Stomach (tissue), 9 donors: ENCODE data around the gene SLC35F3. TPM values are rescaled to one million over a fixed set of nuclear protein-coding genes. Genes with fewer than 3 reads are reported as not detected.

ENCODE experiments used
- DNase-seq, 2 donors: peaks; one replicate each; pipeline versions ENCODE4 v3.0.0 to v3.0.0-alpha.2; 2013 to 2019
- H3K27ac ChIP-seq, 5 donors: fragments of 200-600 bp in 4 of 5; sonication (generic) in 4 of 5; one replicate each; pipeline ENCODE4 v1.5.1; 2013 to 2019; ENCODE audit warnings: mild to moderate bottlenecking in 1 of 5, moderate library complexity in 1 of 5
- H3K27me3 ChIP-seq, 3 donors: fragments of 200-600 bp; sonication (generic); one replicate each; pipeline ENCODE4 v1.5.1; 2017 to 2019; ENCODE audit warnings: mixed run types in 1 of 3
- H3K36me3 ChIP-seq, 4 donors: fragments of 200-600 bp; sonication (generic); 1 replicate in 3 of 4; 2 replicates in 1 of 4; pipeline ENCODE4 v1.5.1; 2016 to 2019
- H3K4me1 ChIP-seq, 4 donors: fragments of 200-600 bp; sonication (generic); one replicate each; pipeline ENCODE4 v1.5.1; 2016 to 2019
- H3K4me3 ChIP-seq, 4 donors: fragments of 200-600 bp; sonication (generic) in 3 of 4; one replicate each; pipeline ENCODE4 v1.5.1; 2016 to 2019; ENCODE audit warnings: mild to moderate bottlenecking in 1 of 4
- H3K9me3 ChIP-seq, 4 donors: fragments of 200-600 bp; sonication (generic); one replicate each; pipeline ENCODE4 v1.5.1; 2016 to 2019
- CTCF ChIP-seq, 7 experiments: fragments of 450-650 bp in 4 of 7; fragments of 200-600 bp in 3 of 7; sonication (generic) in 3 of 7; IDR thresholded peaks; one replicate each; pipeline ENCODE4 v1.5.1; 2016 to 2019; ENCODE audit warnings: antibody characterized with exemption in 7 of 7, control low read depth in 2 of 7, mild to moderate bottlenecking in 1 of 7
- EP300 ChIP-seq: sonication (generic); formaldehyde crosslinking; IDR thresholded peaks from one replicate; pipeline ENCODE4 v1.6.1; 2017; ENCODE audit warnings: antibody characterized with exemption
- POLR2A ChIP-seq, 4 donors: fragments of 450-650 bp; IDR thresholded peaks; one replicate each; pipeline ENCODE4 v1.6.1; 2016; ENCODE audit warnings: antibody characterized with exemption in 4 of 4, control low read depth in 2 of 4, mild to moderate bottlenecking in 1 of 4, moderate library complexity in 1 of 4
- POLR2AphosphoS5 ChIP-seq, 3 donors: sonication (generic); formaldehyde crosslinking; IDR thresholded peaks; one replicate each; pipeline ENCODE4 v1.6.1; 2016; ENCODE audit warnings: antibody characterized with exemption in 3 of 3
- WGBS, 5 donors: extraction: QIAGEN DNeasy Blood & Tissue Kit in 3 of 5; methylation state at CpG; one replicate each; pipeline versions ENCODE4 v1.1.5 to v1.1.7; 2013 to 2018; 5-methylcytosine and 5-hydroxymethylcytosine counted together
- intact Hi-C: fragments of 100-400 bp; cut with DNase I; formaldehyde crosslinking; loops from one replicate; pipeline ENCODE4 v1.15.1; 2023; ENCODE audit warnings: low total_unique reads
- polyA plus RNA-seq, 3 donors: library from polyadenylated mRNA; stranded (reverse); fragments of 200-250 nt; gene quantifications; one replicate each; pipeline ENCODE4 v1.2.3, GENCODE V29; 2013
- total RNA-seq, 5 donors: library from RNA; depleted of rRNA; stranded (reverse); fragments of >200 nt; gene quantifications; one replicate each; pipeline versions ENCODE4 v1.1.0 to v1.2.3, GENCODE V29; 2014 to 2016
- donor health status: healthy with polysubstance abuse.
- donor health status: Bipolar disorder and iron deficiency.
- donor health status: healthy.

Gene SLC35F3
- total and polyA plus RNA-seq, 8 donors, result under 0.01 to 1.5 (median 0.59) TPM; not detected in 2

GRCh38 chr1:234200566-234200965 is 296.1 kb downstream of the SLC35F3 start:
- no peak for DNase-seq

GRCh38 chr1:234201600-234201999 is 297.1 kb downstream of the SLC35F3 start:
- 60 to 69% (median 64%) methylated on average over 5 of the region's 5 CpGs for WGBS, 5 donors
- H3K4me1 ChIP-seq, result no peaks in the 10 kb centered on the region
- H3K36me3 ChIP-seq, result no peaks in the 10 kb centered on the region
- H3K27ac ChIP-seq, result no peak overlapping the region
- intact Hi-C loops, result no loop called here
- no peak for TF ChIP-seq POLR2A (IDR thresholded peaks at IDR 0.05)
- no peak for TF ChIP-seq CTCF (IDR thresholded peaks at IDR 0.05)
- TF ChIP-seq EP300, result no peak
- no peak overlapping the region for H3K4me3 ChIP-seq
- DNase-seq, result no peak
- peaks cover 0 to 14% (median 0%) of the 10 kb centered on the region in 3 donors for H3K27me3 ChIP-seq
- peaks cover 0 to 9% (median 5%) of the 10 kb centered on the region in 4 donors for H3K9me3 ChIP-seq

More at GRCh38 chr1:234200566-234200965, 296.1 kb downstream of the SLC35F3 start:
- WGBS, 5 donors, result 69 to 75% (median 74%) methylated on average over 4 of the region's 4 CpGs
- H3K36me3 ChIP-seq, result no peaks in the 10 kb centered on the region
- peaks cover 0 to 24% (median 0%) of the 10 kb centered on the region in 3 donors for H3K27me3 ChIP-seq
- no peak overlapping the region for H3K4me3 ChIP-seq
- TF ChIP-seq POLR2AphosphoS5 (IDR thresholded peaks at IDR 0.05) (no peak), CTCF (IDR thresholded peaks at IDR 0.05) (no peak), POLR2A (IDR thresholded peaks at IDR 0.05) (no peak)
- no peaks in the 10 kb centered on the region for H3K4me1 ChIP-seq
- no peak overlapping the region for H3K27ac ChIP-seq
- peaks cover 0 to 9% (median 5%) of the 10 kb centered on the region in 4 donors for H3K9me3 ChIP-seq
- intact Hi-C loops, result no loop called here

GRCh38 chr1:234205966-234206365 is 301.5 kb downstream of the SLC35F3 start:
- intact Hi-C loops, result no loop called here
- no peak overlapping the region for H3K27ac ChIP-seq
- no peak overlapping the region for H3K4me3 ChIP-seq
- WGBS, 5 donors, result 48 to 69% (median 56%) methylated on average over 7 of the region's 7 CpGs
- H3K4me1 ChIP-seq, result no peaks in the 10 kb centered on the region
- no peak for DNase-seq
- H3K27me3 ChIP-seq, result peaks cover 0 to 7% (median 0%) of the 10 kb centered on the region in 3 donors
- TF ChIP-seq CTCF (IDR thresholded peaks at IDR 0.05) (no peak), EP300 (no peak), POLR2A (IDR thresholded peaks at IDR 0.05) (no peak), POLR2AphosphoS5 (IDR thresholded peaks at IDR 0.05) (no peak)
- H3K9me3 ChIP-seq, result no peaks in the 10 kb centered on the region
- H3K36me3 ChIP-seq, result no peaks in the 10 kb centered on the region

GRCh38 chr1:234206651-234207284 is 302.3 kb downstream of the SLC35F3 start:
- 75 to 79% (median 77%) methylated on average over 17 to 18 of the region's 18 CpGs for WGBS, 5 donors
- Histone ChIP-seq H3K36me3 (no peaks in the 10 kb centered on the region), H3K27ac (no peak overlapping the region), H3K4me3 (no peak overlapping the region), H3K4me1 (no peaks in the 10 kb centered on the region), H3K27me3 (peaks cover 0 to 14% (median 0%) of the 10 kb centered on the region in 3 donors), H3K9me3 (no peaks in the 10 kb centered on the region)
- intact Hi-C loops, result no loop called here
- no peak for DNase-seq
- TF ChIP-seq EP300 (no peak), POLR2AphosphoS5 (IDR thresholded peaks at IDR 0.05) (no peak), CTCF (IDR thresholded peaks at IDR 0.05) (no peak), POLR2A (IDR thresholded peaks at IDR 0.05) (no peak)
